GM23248 (cell line): Measurements from ENCODE around the gene DCAF6. TPM values are rescaled to one million over a fixed set of nuclear protein-coding genes. Genes with fewer than 3 reads are reported as not detected.

Source experiments
- DNase-seq: peaks from one replicate; pipeline ENCODE4 v3.0.0-alpha.2; 2015
- H2AFZ ChIP-seq: fragments of 200-600 bp; sonication (generic); 2 replicates; pipeline ENCODE4 v1.6.1; 2016; ENCODE audit warnings: antibody characterized with exemption
- H3F3A ChIP-seq: fragments of 200-600 bp; sonication (generic); 2 replicates; pipeline ENCODE4 v1.6.1; 2016; ENCODE audit warnings: mild to moderate bottlenecking, antibody characterized with exemption, mixed run types; ENCODE audit not compliant: insufficient read depth
- H3K27ac ChIP-seq: fragments of 200-600 bp; sonication (generic); 2 replicates; pipeline ENCODE4 v1.5.1; 2016; ENCODE audit warnings: mild to moderate bottlenecking
- H3K27me3 ChIP-seq: fragments of 200-600 bp; sonication (generic); replicated peaks from 2 replicates; pipeline ENCODE4 v1.6.1; 2016; ENCODE audit warnings: mild to moderate bottlenecking; ENCODE audit not compliant: insufficient read depth
- H3K36me3 ChIP-seq: fragments of 200-600 bp; sonication (generic); 2 replicates; pipeline ENCODE4 v1.6.1; 2016; ENCODE audit warnings: low read depth, mild to moderate bottlenecking
- H3K4me1 ChIP-seq: fragments of 200-600 bp; sonication (generic); 2 replicates; pipeline ENCODE4 v1.6.1; 2016; ENCODE audit warnings: mild to moderate bottlenecking; ENCODE audit not compliant: insufficient read depth
- H3K4me2 ChIP-seq: fragments of 200-600 bp; sonication (generic); one replicate; pipeline ENCODE4 v1.6.1; 2016; ENCODE audit warnings: mild to moderate bottlenecking; ENCODE audit not compliant: unreplicated experiment
- H3K4me3 ChIP-seq: fragments of 200-600 bp; sonication (generic); 2 replicates; pipeline ENCODE4 v1.5.1; 2016; ENCODE audit warnings: mild to moderate bottlenecking
- H3K79me2 ChIP-seq: fragments of 200-600 bp; sonication (generic); 2 replicates; pipeline ENCODE4 v1.6.1; 2016; ENCODE audit warnings: mild to moderate bottlenecking; ENCODE audit not compliant: insufficient read depth
- H3K9ac ChIP-seq: fragments of 200-600 bp; sonication (generic); 2 replicates; pipeline ENCODE4 v1.6.1; 2016; ENCODE audit warnings: mild to moderate bottlenecking
- H3K9me2 ChIP-seq: fragments of 200-600 bp; sonication (generic); 2 replicates; pipeline ENCODE4 v1.6.1; 2016; ENCODE audit warnings: mixed run types, mild to moderate bottlenecking, moderate library complexity; ENCODE audit not compliant: insufficient read depth
- H3K9me3 ChIP-seq: fragments of 200-600 bp; sonication (generic); one replicate; pipeline ENCODE4 v1.6.1; 2017; ENCODE audit warnings: low read depth
- H4K20me1 ChIP-seq: fragments of 200-600 bp; sonication (generic); 2 replicates; pipeline ENCODE4 v1.6.0; 2016; ENCODE audit not compliant: insufficient read depth
- EZH2 ChIP-seq: fragments of 200-600 bp; sonication (generic); IDR thresholded peaks from 2 replicates; pipeline ENCODE4 v1.6.1; 2018; ENCODE audit warnings: antibody characterized with exemption, mild to moderate bottlenecking; ENCODE audit not compliant: insufficient read depth, poor library complexity, severe bottlenecking
- EZH2phosphoT487 ChIP-seq: fragments of 200-600 bp; sonication (generic); IDR thresholded peaks from 2 replicates; pipeline ENCODE4 v1.6.1; 2018; ENCODE audit warnings: antibody characterized with exemption, moderate library complexity, mild to moderate bottlenecking, low read depth; ENCODE audit not compliant: insufficient read depth
- WGBS, 2 experiments: methylation state at CpG; one replicate each; pipeline ENCODE4 v1.1.6; 2015 to 2017; ENCODE audit warnings: low lambda C conversion rate in 2 of 2, low coverage in 1 of 2; ENCODE audit errors: missing lambda C conversion rate in 2 of 2; 5-methylcytosine and 5-hydroxymethylcytosine counted together
- in situ Hi-C: fragments of 300-500 bp; cut with MboI; formaldehyde crosslinking; loops from 2 replicates; pipeline ENCODE4 v1.15.0; 2020
- polyA plus RNA-seq: library from polyadenylated mRNA; unstranded; fragments of >200 nt; fragmentation: Nextera tagmentation; extraction: Ambion mirVana; gene quantifications from 2 replicates; pipeline ENCODE4 v1.2.1, GENCODE V29; 2016
- total RNA-seq: library from RNA; depleted of rRNA; stranded (reverse); fragments of >200 nt; shearing (Covaris generic); gene quantifications from 2 replicates; pipeline ENCODE4 v1.2.3, GENCODE V29; 2014

Gene DCAF6
- total and polyA plus RNA-seq, 2 experiments from 2014 or later: 63.4 to 99.6 TPM

- Histone ChIP-seq H3K36me3 (no peaks in the 10 kb centered on the region), H2AFZ (no peak overlapping the region), H3K27me3 (no peaks in the 10 kb centered on the region), H3K9me2 (no peaks in the 10 kb centered on the region), H3K4me2 (no peak overlapping the region), H3F3A (no peaks in the 10 kb centered on the region), H3K9me3 (no peaks in the 10 kb centered on the region), H3K4me3 (no peak overlapping the region), H3K4me1 (no peaks in the 10 kb centered on the region), H3K79me2 (no peaks in the 10 kb centered on the region), H3K9ac (no peak overlapping the region), H3K27ac (no peak overlapping the region), H4K20me1 (no peaks in the 10 kb centered on the region)
- no peak for DNase-seq
- in situ Hi-C loops: no loop called here
- TF ChIP-seq EZH2phosphoT487 (no peak), EZH2 (no peak)
- WGBS, 2 experiments: 98 to 99% methylated on average over 27 of the region's 27 CpGs
These were observed 160.0 kb downstream of the DCAF6 start for GRCh38 chr1:168096296-168097165.

- 90 to 91% methylated on average over 9 to 12 of the region's 12 CpGs for WGBS, 2 experiments
- in situ Hi-C loops: no loop called here
- no peaks in the 10 kb centered on the region for H4K20me1 ChIP-seq
These were observed 161.5 kb downstream of the DCAF6 start for GRCh38 chr1:168097921-168098528.

GRCh38 chr1:168098534-168099320, 162.2 kb downstream of the DCAF6 start:
- H3F3A ChIP-seq: no peaks in the 10 kb centered on the region
- DNase-seq: no peak
- TF ChIP-seq EZH2phosphoT487: no peak
- no peak for TF ChIP-seq EZH2
- H3K9ac ChIP-seq: no peak overlapping the region
- no peak overlapping the region for H3K4me3 ChIP-seq
- no peaks in the 10 kb centered on the region for H3K79me2 ChIP-seq
- H2AFZ ChIP-seq: no peak overlapping the region
- H3K4me1 ChIP-seq: no peaks in the 10 kb centered on the region
- H3K9me2 ChIP-seq: no peaks in the 10 kb centered on the region
- 94 to 95% methylated on average over 14 to 15 of the region's 15 CpGs for WGBS, 2 experiments
- no peaks in the 10 kb centered on the region for H3K36me3 ChIP-seq
- no peaks in the 10 kb centered on the region for H3K27me3 ChIP-seq
- no peak overlapping the region for H3K4me2 ChIP-seq
- no peaks in the 10 kb centered on the region for H4K20me1 ChIP-seq
- in situ Hi-C loops: no loop called here
- no peak overlapping the region for H3K27ac ChIP-seq
- no peaks in the 10 kb centered on the region for H3K9me3 ChIP-seq

More at GRCh38 chr1:168097921-168098528, 161.5 kb downstream of the DCAF6 start:
- Histone ChIP-seq H3K9me2 (no peaks in the 10 kb centered on the region), H3K9me3 (no peaks in the 10 kb centered on the region), H3K27me3 (no peaks in the 10 kb centered on the region), H3K4me3 (no peak overlapping the region), H3K27ac (no peak overlapping the region), H2AFZ (no peak overlapping the region), H3K4me1 (no peaks in the 10 kb centered on the region), H3K79me2 (no peaks in the 10 kb centered on the region), H3K4me2 (no peak overlapping the region), H3K9ac (no peak overlapping the region), H3F3A (no peaks in the 10 kb centered on the region), H3K36me3 (no peaks in the 10 kb centered on the region)
- TF ChIP-seq EZH2: no peak
- no peak for DNase-seq

- Histone ChIP-seq H3F3A (no peaks in the 10 kb centered on the region), H3K9me3 (no peaks in the 10 kb centered on the region), H3K4me2 (no peak overlapping the region), H2AFZ (no peak overlapping the region), H3K4me3 (no peak overlapping the region), H3K79me2 (no peaks in the 10 kb centered on the region), H3K27me3 (no peaks in the 10 kb centered on the region), H3K4me1 (no peaks in the 10 kb centered on the region), H3K9ac (no peak overlapping the region), H3K9me2 (no peaks in the 10 kb centered on the region), H4K20me1 (no peaks in the 10 kb centered on the region), H3K36me3 (no peaks in the 10 kb centered on the region), H3K27ac (no peak overlapping the region)
- DNase-seq: no peak
- in situ Hi-C loops: no loop called here
- TF ChIP-seq EZH2: no peak
- TF ChIP-seq EZH2phosphoT487: no peak
- WGBS, 2 experiments: 67 to 69% methylated on average over 7 of the region's 7 CpGs
These were observed 162.9 kb downstream of the DCAF6 start for GRCh38 chr1:168099337-168099801.
